ENCODE results near the gene HADHA.

DNA sequence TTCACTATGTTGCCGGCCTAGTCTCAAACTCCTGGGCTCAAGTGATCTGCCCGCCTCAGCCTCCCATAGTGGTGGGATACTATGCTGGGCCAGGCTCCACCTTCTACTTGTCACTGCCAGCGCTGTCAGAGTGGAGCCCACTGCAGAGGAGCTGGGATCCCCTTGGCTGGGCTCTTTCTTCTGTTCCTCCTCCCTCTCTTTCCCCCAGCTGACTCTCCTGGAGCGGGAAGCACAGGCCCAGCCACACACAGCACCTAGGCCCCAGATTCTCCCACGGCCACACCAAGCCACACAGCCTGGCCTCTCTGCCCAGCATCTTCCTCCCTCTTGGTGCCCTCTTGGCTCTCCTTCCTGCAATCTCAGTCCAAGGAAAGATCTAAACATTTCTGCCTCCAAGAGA is 75.2 kb downstream of the HADHA start:
- TF ChIP-seq, protein P1, sequence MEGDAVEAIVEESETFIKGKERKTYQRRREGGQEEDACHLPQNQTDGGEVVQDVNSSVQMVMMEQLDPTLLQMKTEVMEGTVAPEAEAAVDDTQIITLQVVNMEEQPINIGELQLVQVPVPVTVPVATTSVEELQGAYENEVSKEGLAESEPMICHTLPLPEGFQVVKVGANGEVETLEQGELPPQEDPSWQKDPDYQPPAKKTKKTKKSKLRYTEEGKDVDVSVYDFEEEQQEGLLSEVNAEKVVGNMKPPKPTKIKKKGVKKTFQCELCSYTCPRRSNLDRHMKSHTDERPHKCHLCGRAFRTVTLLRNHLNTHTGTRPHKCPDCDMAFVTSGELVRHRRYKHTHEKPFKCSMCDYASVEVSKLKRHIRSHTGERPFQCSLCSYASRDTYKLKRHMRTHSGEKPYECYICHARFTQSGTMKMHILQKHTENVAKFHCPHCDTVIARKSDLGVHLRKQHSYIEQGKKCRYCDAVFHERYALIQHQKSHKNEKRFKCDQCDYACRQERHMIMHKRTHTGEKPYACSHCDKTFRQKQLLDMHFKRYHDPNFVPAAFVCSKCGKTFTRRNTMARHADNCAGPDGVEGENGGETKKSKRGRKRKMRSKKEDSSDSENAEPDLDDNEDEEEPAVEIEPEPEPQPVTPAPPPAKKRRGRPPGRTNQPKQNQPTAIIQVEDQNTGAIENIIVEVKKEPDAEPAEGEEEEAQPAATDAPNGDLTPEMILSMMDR (conservative IDR thresholded peaks at IDR 0.05) = no peak
- no peak for TF ChIP-seq ZFX (IDR thresholded peaks at IDR 0.05)

Data from C4-2B (cell line).